Glutamatergic neuron (in vitro differentiated cells): Measurements from ENCODE around the gene ATRNL1. TPM values are rescaled to one million over a fixed set of nuclear protein-coding genes. Genes with fewer than 3 reads are reported as not detected.
A peak's percentile ranks its signal among the peaks of the same experiment; 100 is the strongest.

ENCODE experiments used
- DNase-seq: peaks from one replicate; pipeline ENCODE4 v3.0.0; 2022
- H3K27ac Mint-ChIP-seq: one replicate; pipeline ENCODE4 v1.8.0; 2020; ENCODE audit warnings: mild to moderate bottlenecking, mixed read lengths, inconsistent platforms; ENCODE audit not compliant: unreplicated experiment
- H3K27me3 Mint-ChIP-seq: one replicate; pipeline ENCODE4 v1.8.0; 2020; ENCODE audit warnings: mild to moderate bottlenecking, moderate library complexity, mixed read lengths, inconsistent platforms; ENCODE audit not compliant: unreplicated experiment
- H3K36me3 Mint-ChIP-seq: one replicate; pipeline ENCODE4 v1.8.0; 2020; ENCODE audit warnings: mild to moderate bottlenecking, mixed read lengths, inconsistent platforms; ENCODE audit not compliant: unreplicated experiment
- H3K4me1 Mint-ChIP-seq: one replicate; pipeline ENCODE4 v1.8.0; 2020; ENCODE audit warnings: mild to moderate bottlenecking, low read depth, mixed read lengths, inconsistent platforms; ENCODE audit not compliant: unreplicated experiment
- H3K4me3 Mint-ChIP-seq: one replicate; pipeline ENCODE4 v1.8.0; 2020; ENCODE audit warnings: mild to moderate bottlenecking, mixed read lengths, inconsistent platforms; ENCODE audit not compliant: unreplicated experiment
- H3K9me3 Mint-ChIP-seq: one replicate; pipeline ENCODE4 v1.8.0; 2020; ENCODE audit warnings: mild to moderate bottlenecking, moderate library complexity, mixed read lengths, inconsistent platforms; ENCODE audit not compliant: unreplicated experiment
- CTCF ChIP-seq: fragments of 200-600 bp; sonication (generic); IDR thresholded peaks from one replicate; pipeline ENCODE4 v1.5.0; 2021; ENCODE audit not compliant: partially characterized antibody, unreplicated experiment
- total RNA-seq: library from RNA; stranded (reverse); fragmentation: NEBNext Ultra II Directional; extraction: Animal tissue kit (Norgen Biotek cat#: 25700); gene quantifications from one replicate; pipeline ENCODE4 v1.2.1, GENCODE V29; 2021; ENCODE audit not compliant: unreplicated experiment

ATRNL1 gene
- total RNA-seq, 1 donor from 2014 or later: 35.9 TPM

GRCh38 chr10:115052226-115052625 lies 40.9 kb upstream of the ATRNL1 start:
- no peak overlapping the region for H3K27ac Mint-ChIP-seq
- TF ChIP-seq CTCF: no peak
- no peak for DNase-seq
- no peaks in the 10 kb centered on the region for H3K9me3 Mint-ChIP-seq
- H3K4me1 Mint-ChIP-seq: peaks cover 2% of the 10 kb centered on the region
- no peaks in the 10 kb centered on the region for H3K36me3 Mint-ChIP-seq
- H3K27me3 Mint-ChIP-seq: no peaks in the 10 kb centered on the region
- no peak overlapping the region for H3K4me3 Mint-ChIP-seq

- H3K4me1 Mint-ChIP-seq: peaks cover 2% of the 10 kb centered on the region
- no peaks in the 10 kb centered on the region for H3K27me3 Mint-ChIP-seq
- H3K27ac Mint-ChIP-seq: no peak overlapping the region
- H3K9me3 Mint-ChIP-seq: no peaks in the 10 kb centered on the region
- no peak overlapping the region for H3K4me3 Mint-ChIP-seq
- no peak for DNase-seq
- no peak for TF ChIP-seq CTCF
- H3K36me3 Mint-ChIP-seq: no peaks in the 10 kb centered on the region
Measured at GRCh38 chr10:115052728-115053127, 40.4 kb upstream of the ATRNL1 start.

- Mint-ChIP-seq H3K4me1 (peaks cover 9% of the 10 kb centered on the region), H3K36me3 (no peaks in the 10 kb centered on the region), H3K9me3 (no peaks in the 10 kb centered on the region), H3K27ac (no peak overlapping the region), H3K27me3 (no peaks in the 10 kb centered on the region), H3K4me3 (no peak overlapping the region)
- no peak for TF ChIP-seq CTCF
- no peak for DNase-seq
Measured at GRCh38 chr10:115056186-115056585, 37.0 kb upstream of the ATRNL1 start.

GRCh38 chr10:115059301-115059898 lies 33.8 kb upstream of the ATRNL1 start:
- no peak for TF ChIP-seq CTCF
- H3K27me3 Mint-ChIP-seq: no peaks in the 10 kb centered on the region
- no peaks in the 10 kb centered on the region for H3K9me3 Mint-ChIP-seq
- H3K27ac Mint-ChIP-seq: peak overlapping the region; percentile 20
- H3K4me3 Mint-ChIP-seq: no peak overlapping the region
- H3K4me1 Mint-ChIP-seq: peaks cover 16% of the 10 kb centered on the region
- DNase-seq: no peak
- H3K36me3 Mint-ChIP-seq: no peaks in the 10 kb centered on the region

- no peak overlapping the region for H3K4me3 Mint-ChIP-seq
- peaks cover 14% of the 10 kb centered on the region for H3K4me1 Mint-ChIP-seq
- no peak for TF ChIP-seq CTCF
- H3K36me3 Mint-ChIP-seq: no peaks in the 10 kb centered on the region
- no peak overlapping the region for H3K27ac Mint-ChIP-seq
- DNase-seq: no peak
- peaks cover 1% of the 10 kb centered on the region for H3K27me3 Mint-ChIP-seq
- no peaks in the 10 kb centered on the region for H3K9me3 Mint-ChIP-seq
Measured at GRCh38 chr10:115063701-115064658, 29.2 kb upstream of the ATRNL1 start.
